Heart right ventricle (tissue), 16 donors: Measurements from ENCODE around the gene TMED7. TPM values are rescaled to one million over a fixed set of nuclear protein-coding genes. Genes with fewer than 3 reads are reported as not detected.
"Not testable (repeated sequence)": the region's sequence is repeated elsewhere in the genome, so short reads cannot be mapped to it uniquely, and the experiment has no call there.

Experiments
- ATAC-seq, 8 donors: fragments of 200-7000 bp; cut with Tn5 transposase; one replicate each; pipeline ENCODE4 v1.9.1; 2020; ENCODE audit warnings: mild to moderate bottlenecking in 8 of 8, moderate library complexity in 8 of 8, moderate number of reproducible peaks in 1 of 8
- DNase-seq, 2 donors: peaks; one replicate each; pipeline ENCODE4 v3.0.0-alpha.2; 2020
- H3K27ac ChIP-seq, 10 donors: fragments of 200-600 bp; sonication (generic) in 2 of 10; one replicate each; pipeline versions ENCODE4 v1.5.0 to v1.8.0; 2020 to 2022; ENCODE audit warnings: mild to moderate bottlenecking in 3 of 10
- H3K27me3 ChIP-seq, 7 donors: fragments of 200-600 bp; one replicate each; pipeline ENCODE4 v1.8.0; 2021 to 2022; ENCODE audit warnings: mild to moderate bottlenecking in 2 of 7
- H3K36me3 ChIP-seq, 9 donors: fragments of 200-600 bp; sonication (generic) in 1 of 9; one replicate each; pipeline versions ENCODE4 v1.5.0 to v1.8.0; 2020 to 2022; ENCODE audit warnings: mild to moderate bottlenecking in 2 of 9
- H3K4me1 ChIP-seq, 9 donors: fragments of 200-600 bp; sonication (generic) in 1 of 9; one replicate each; pipeline versions ENCODE4 v1.5.0 to v1.8.0; 2020 to 2022; ENCODE audit warnings: mild to moderate bottlenecking in 4 of 9
- H3K4me3 ChIP-seq, 10 donors: fragments of 200-600 bp; sonication (generic) in 2 of 10; one replicate each; pipeline versions ENCODE4 v1.5.0 to v1.8.0; 2020 to 2022; ENCODE audit warnings: mild to moderate bottlenecking in 7 of 10, moderate library complexity in 2 of 10
- H3K9me3 ChIP-seq, 11 donors: fragments of 200-600 bp in 10 of 11; sonication (generic) in 2 of 11; one replicate each; pipeline versions ENCODE4 v1.5.0 to v1.8.0; 2013 to 2022; ENCODE audit warnings: mild to moderate bottlenecking in 2 of 11, control low read depth in 1 of 11, moderate library complexity in 1 of 11
- CTCF ChIP-seq, 9 donors: fragments of 200-600 bp; sonication (generic) in 2 of 9; IDR thresholded peaks; one replicate each; pipeline versions ENCODE4 v1.5.0 to v1.8.0; 2021 to 2022; ENCODE audit warnings: antibody characterized with exemption in 9 of 9, mild to moderate bottlenecking in 5 of 9, moderate library complexity in 1 of 9
- WGBS, 2 donors: extraction: QIAGEN DNeasy Blood & Tissue Kit; methylation state at CpG; one replicate each; pipeline ENCODE4 v1.1.7; 2013; ENCODE audit warnings: inconsistent platforms in 1 of 2; 5-methylcytosine and 5-hydroxymethylcytosine counted together
- intact Hi-C, 10 donors: fragments of 100-400 bp; cut with DNase I; formaldehyde crosslinking; loops; one replicate each; pipeline versions ENCODE4 v1.11.1 to v1.14.2; 2022
- long read RNA-seq, 3 donors: library from polyadenylated mRNA; unstranded; transcript quantifications; one replicate each; pipeline ENCODE4 v2.0.0, GENCODE V29; 2020 to 2021
- polyA plus RNA-seq, 2 donors: library from polyadenylated mRNA; stranded (reverse); fragments of 200-250 nt; gene quantifications; one replicate each; pipeline ENCODE4 v1.2.3, GENCODE V29; 2013
- total RNA-seq, 10 donors: library from RNA; stranded (reverse); fragmentation: NEBNext Ultra II Directional in 3 of 10; extraction: Animal tissue kit (Norgen Biotek cat#: 25700) in 3 of 10; gene quantifications; one replicate each; pipeline versions ENCODE4 v1.2.1 to v1.2.4, GENCODE V29; 2021 to 2023
- donor health status: Arrhythmogenic right ventricular cardiomyopathy.
- donor health status: ischemic (EF 13 %, LVEDD 7.1; RV severe dilation, severe dysfunction).
- donor health status: healthy with polysubstance abuse.
- donor health status: DM: no; HTN: yes; CAD: no.
- donor health status: DM: no; HTN: no; CAD: no.
- donor health status: ischemic (EF 25% LVEDD 6.9; RV normal size, moderate dysfunction).
- donor health status: ischemic (EF 25% LVEDD 5.7; RV mildly dilated, moderate dysfunction).
- donor health status: healthy.
- donor health status: DM: yes; HTN: yes; CAD: no.
- donor health status: Ischemic cardiomyopathy.
- donor health status: ischemic (EF 35%, LVEDD 5.7; RV mildly dilated, moderate dysfunction).
- donor health status: nonischemic (EF 11% LVEDD 7.7; RV severe dilation, severe dysfunction).
- donor health status: DM: yes; HTN: yes; CAD: no.
- donor health status: PGD.
- donor health status: ischemic (EF 29% LVEDD 5.4; RV normal size, mild dysfunction).
- donor health status: nonischemic (EF 23%, LVEDD 6.1; RV moderate dilation, normal function).

Gene TMED7
- total RNA-seq (100 to 1,000 TPM in 1 of 10 donors, 10 to 100 TPM in 9; 73.4 to 100 (median 85.9) TPM), polyA plus RNA-seq (10 to 100 TPM; 15.8 to 41.7 TPM)
- long read RNA-seq, donor 1, transcript TMED7-201 (3 exons, 3,757 nt), result major isoform, 111 of 112 reads
- long read RNA-seq, donor 1, partial matches to known transcripts, result 0 of 112 reads
- long read RNA-seq, donor 1, other reads (novel, unspliced or antisense), result 1 of 112 reads
- long read RNA-seq, donor 2, transcript TMED7-201 (3 exons, 3,757 nt), result major isoform, 115 of 115 reads
- long read RNA-seq, donor 2, partial matches to known transcripts, result 0 of 115 reads
- long read RNA-seq, donor 2, other reads (novel, unspliced or antisense), result 0 of 115 reads
- long read RNA-seq, donor 3, transcript TMED7-201 (3 exons, 3,757 nt), result major isoform, 253 of 259 reads
- long read RNA-seq, donor 3, partial matches to known transcripts, result 4 of 259 reads
- long read RNA-seq, donor 3, other reads (novel, unspliced or antisense), result 0 of 259 reads

GRCh38 chr5:115625579-115626444 is at the start of gene TMED7:
Gene TMED7, minus strand, starts transcription at chr5:115626036. Its CDS starts 244 bp downstream, at chr5:115625792.
- intact Hi-C loops, result loop anchor here in 4 of 10 donors (1.0 to 10.0 kb wide), 3 partner anchors 81 to 216 kb away; partner anchors contain the start of genes AP3S1 (in 3 of the 4), ATG12 (in 3 of the 4) and FEM1C (in 1 of the 4)
- H3K4me1 ChIP-seq, result peaks cover 0 to 51% (median 44%) of the 10 kb centered on the region in 9 donors
- no peaks in the 10 kb centered on the region for H3K27me3 ChIP-seq
- no peaks in the 10 kb centered on the region for H3K9me3 ChIP-seq
- 0 to 1% methylated on average over 72 to 77 of the region's 77 CpGs for WGBS, 2 donors
- DNase-seq (peak; percentile 100), ATAC-seq (peak; percentile 99)
- TF ChIP-seq CTCF (IDR thresholded peaks at IDR 0.05), result peak in 1 of 9 donors; percentile 18
- H3K4me3 ChIP-seq, result peak within 1 kb of the TSS; percentile 48 to 100 (median 90)
- peaks cover 0 to 16% (median 0%) of the 10 kb centered on the region in 9 donors for H3K36me3 ChIP-seq
- peak within 1 kb of the TSS; percentile 31 to 99 (median 96) for H3K27ac ChIP-seq

GRCh38 chr5:115674782-115675181 is 48.9 kb upstream of the TMED7 start:
- H3K27me3 ChIP-seq, H3K4me1 ChIP-seq, intact Hi-C loops, ATAC-seq, DNase-seq, H3K9me3 ChIP-seq, H3K36me3 ChIP-seq, H3K27ac ChIP-seq, H3K4me3 ChIP-seq: not testable (repeated sequence)
- 74 to 77% methylated on average over 11 of the region's 11 CpGs for WGBS, 2 donors

DNA sequence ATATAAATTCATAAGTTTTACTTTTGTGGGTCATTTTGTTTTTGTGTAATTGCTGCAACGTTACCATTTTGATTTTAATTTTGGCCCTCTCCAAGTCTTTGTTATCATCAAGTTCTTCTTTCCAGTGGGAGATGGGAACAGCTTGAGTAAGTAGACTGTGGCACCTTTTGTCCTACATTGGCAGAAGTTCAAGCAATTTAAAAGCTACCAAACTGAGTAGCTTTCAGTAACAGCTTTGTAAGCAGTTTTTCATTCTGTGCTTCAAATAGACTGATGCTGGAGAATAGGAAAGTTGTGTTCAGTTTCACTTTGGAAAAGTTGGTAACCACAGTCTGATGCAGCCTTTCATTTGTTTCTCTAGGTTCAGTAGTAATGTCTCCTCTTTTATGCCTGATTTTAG is 47.8 kb upstream of the TMED7 start:
- Histone ChIP-seq H3K9me3 (peaks cover 0 to 8% (median 0%) of the 10 kb centered on the region in 11 donors), H3K36me3 (no peaks in the 10 kb centered on the region), H3K4me3 (no peak overlapping the region), H3K4me1 (no peaks in the 10 kb centered on the region), H3K27ac (no peak overlapping the region), H3K27me3 (no peaks in the 10 kb centered on the region)
- DNase-seq (no peak), ATAC-seq (no peak)
- 0 to 32% methylated on average over 1 of the region's 1 CpG for WGBS, 2 donors
- no peak for TF ChIP-seq CTCF (IDR thresholded peaks at IDR 0.05)
- intact Hi-C loops, result no loop called here

- ATAC-seq, result no peak
- 89 to 90% methylated on average over 1 of the region's 1 CpG for WGBS, 2 donors
- DNase-seq, result no peak
- intact Hi-C loops, result no loop called here
- Histone ChIP-seq H3K4me1 (no peaks in the 10 kb centered on the region), H3K36me3 (no peaks in the 10 kb centered on the region), H3K27me3 (no peaks in the 10 kb centered on the region), H3K9me3 (peaks cover 0 to 25% (median 9%) of the 10 kb centered on the region in 11 donors), H3K27ac (no peak overlapping the region), H3K4me3 (no peak overlapping the region)
- no peak for TF ChIP-seq CTCF (IDR thresholded peaks at IDR 0.05)
Measured at GRCh38 chr5:115671939-115672338, 46.1 kb upstream of the TMED7 start.
